Transverse colon (tissue), 4 donors: ENCODE measurements around the gene CPA2. TPM values are rescaled to one million over a fixed set of nuclear protein-coding genes. Genes with fewer than 3 reads are reported as not detected.
"Not testable (repeated sequence)": the region's sequence is repeated elsewhere in the genome, so short reads cannot be mapped to it uniquely, and the experiment has no call there.

Experiments used
- DNase-seq: peaks from one replicate; pipeline ENCODE4 v3.0.0-alpha.2; 2019
- H3K27ac ChIP-seq, 4 donors: fragments of 200-600 bp; sonication (generic); 2 replicates each; pipeline ENCODE4 v1.5.1; 2016 to 2018; ENCODE audit warnings: inconsistent platforms in 4 of 4
- H3K27me3 ChIP-seq: fragments of 200-600 bp; sonication (generic); 2 replicates; pipeline ENCODE4 v1.5.1; 2017; ENCODE audit warnings: inconsistent platforms
- H3K36me3 ChIP-seq, 4 donors: fragments of 200-600 bp; sonication (generic); 2 replicates each; pipeline ENCODE4 v1.5.1; 2017 to 2019; ENCODE audit warnings: inconsistent platforms in 4 of 4
- H3K4me1 ChIP-seq, 4 donors: fragments of 200-600 bp; sonication (generic); 2 replicates each; pipeline ENCODE4 v1.5.1; 2017 to 2020; ENCODE audit warnings: inconsistent platforms in 4 of 4
- H3K4me3 ChIP-seq, 4 donors: fragments of 200-600 bp; sonication (generic); 1 replicate in 1 of 4; 2 replicates in 3 of 4; pipeline versions ENCODE4 v1.5.1 to v1.6.1; 2017 to 2019; ENCODE audit warnings: inconsistent platforms in 4 of 4
- H3K9me3 ChIP-seq, 2 donors: fragments of 200-600 bp; sonication (generic); 2 replicates each; pipeline ENCODE4 v1.5.1; 2017 to 2019; ENCODE audit warnings: inconsistent platforms in 2 of 2
- EP300 ChIP-seq: sonication (generic); formaldehyde crosslinking; IDR thresholded peaks from one replicate; pipeline ENCODE4 v1.6.1; 2017; ENCODE audit warnings: antibody characterized with exemption, low read depth
- POLR2A ChIP-seq: fragments of 450-650 bp; IDR thresholded peaks from one replicate; pipeline ENCODE4 v1.6.1; 2016; ENCODE audit warnings: antibody characterized with exemption, mild to moderate bottlenecking, moderate library complexity
- POLR2AphosphoS5 ChIP-seq, 3 donors: sonication (generic); formaldehyde crosslinking; IDR thresholded peaks; one replicate each; pipeline ENCODE4 v1.6.1; 2016; ENCODE audit warnings: antibody characterized with exemption in 3 of 3
- WGBS, 2 donors: methylation state at CpG; one replicate each; pipeline ENCODE4 v1.1.5; 2018; ENCODE audit warnings: low coverage in 1 of 2; 5-methylcytosine and 5-hydroxymethylcytosine counted together
- in situ Hi-C, 4 donors: fragments of 200-750 bp; cut with MboI; loops; one replicate each; pipeline versions ENCODE4 v1.15.0 to v1.15.1; 2017; ENCODE audit warnings: low sequenced_read_pairs in 3 of 4, low pct_ligation_motif_present in 1 of 4, low pct_unique_long_range_greater_than_20kb in 1 of 4
- intact Hi-C: fragments of 100-400 bp; cut with DNase I; formaldehyde crosslinking; loops from one replicate; pipeline ENCODE4 v1.15.1; 2023; ENCODE audit warnings: low total_unique reads
- total RNA-seq, 4 donors: library from RNA; depleted of rRNA; stranded (reverse); fragments of >200 nt; gene quantifications; one replicate each; pipeline ENCODE4 v1.1.0, GENCODE V29; 2016
- TF ChIP-seq, protein P1 (sequence below), 5 experiments: fragments of 200-600 bp in 3 of 5; fragments of 450-650 bp in 2 of 5; sonication (generic) in 3 of 5; IDR thresholded peaks; 1 replicate in 2 of 5; 2 replicates in 3 of 5; pipeline ENCODE4 v1.5.1; 2016 to 2017; ENCODE audit warnings: antibody characterized with exemption in 5 of 5, inconsistent platforms in 3 of 5, mild to moderate bottlenecking in 2 of 5, moderate library complexity in 1 of 5

CPA2 gene
- total RNA-seq, 4 donors from 2014 or later = 0.48 to 1.6 TPM; not detected in 2

DNA sequence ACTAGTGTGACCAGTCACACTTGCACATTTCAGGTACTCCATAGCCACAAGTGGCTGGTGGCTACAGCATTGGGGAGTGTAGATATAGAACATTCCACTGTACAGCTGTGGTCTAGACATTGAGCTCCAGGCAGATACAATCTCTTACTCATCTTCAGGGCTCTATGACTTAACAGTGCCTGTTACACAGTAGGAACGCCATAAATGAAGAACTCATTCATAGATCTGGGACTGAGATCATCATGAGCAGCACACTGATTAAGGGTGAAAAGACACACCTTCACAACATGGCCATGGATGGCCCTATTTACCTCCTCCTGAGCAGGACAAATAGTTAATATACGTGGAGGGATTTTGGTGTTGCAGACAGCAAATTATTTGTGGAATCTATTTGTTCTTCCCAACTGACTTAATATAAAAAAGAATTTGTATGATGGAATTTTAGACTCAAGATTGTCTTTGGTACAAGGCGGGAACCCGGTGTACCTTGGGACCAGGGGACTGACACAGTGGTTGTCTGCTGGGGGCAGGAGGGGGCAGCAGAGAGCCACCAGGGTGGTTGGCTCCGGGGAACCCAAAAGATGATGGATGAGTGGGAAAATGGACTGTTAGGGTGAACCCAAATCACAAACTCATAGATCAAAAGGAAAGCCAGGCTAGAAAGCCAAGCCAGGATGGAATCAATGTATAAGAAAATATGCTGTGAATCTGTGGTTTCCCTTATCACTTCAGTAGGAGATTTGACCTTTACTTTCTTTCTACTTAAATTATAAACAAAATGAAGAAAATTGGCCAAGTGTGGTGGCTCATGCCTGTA is 24.3 kb upstream of the CPA2 start:
- 18 to 26% methylated on average over 5 of the region's 5 CpGs for WGBS, 2 donors

DNA sequence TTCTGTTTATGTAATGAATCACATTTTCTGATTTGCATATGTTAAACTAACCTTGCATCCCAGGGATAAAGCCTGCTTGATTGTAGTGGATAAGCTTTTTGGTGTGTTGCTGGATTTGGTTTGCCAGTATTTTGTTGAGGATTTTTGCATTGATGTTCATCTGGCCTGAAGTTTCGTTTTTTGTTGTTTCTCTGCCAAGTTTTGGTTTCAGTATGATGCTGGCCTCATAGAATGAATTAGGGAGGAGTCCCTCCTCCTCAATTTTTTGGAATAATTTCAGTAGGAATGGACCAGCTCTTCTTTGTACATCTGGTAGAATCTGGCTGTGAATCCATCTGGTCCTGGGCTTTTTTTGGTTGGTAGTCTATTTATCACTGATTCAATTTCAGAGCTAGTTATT is 23.2 kb upstream of the CPA2 start:
- WGBS, 2 donors = 17% methylated on average over 1 of the region's 1 CpG; no CpG with 5 or more reads in 1 of the 2 donors
- not testable (repeated sequence) for DNase-seq

More for the DNA sequence above, 24.3 kb upstream of the CPA2 start:
- no peaks in the 10 kb centered on the region for H3K9me3 ChIP-seq
- H3K4me1 ChIP-seq = peaks cover 0 to 4% (median 0%) of the 10 kb centered on the region in 4 donors
- in situ Hi-C loops (loop anchor here in 2 of 4 donors (25.0 kb wide), 1 partner anchor 470 kb away; no protein-coding TSS in a partner anchor), intact Hi-C loops (no loop called here)
- peak; percentile 59 for DNase-seq
- no peaks in the 10 kb centered on the region for H3K27me3 ChIP-seq
- no peak for TF ChIP-seq EP300
- TF ChIP-seq, protein P1, sequence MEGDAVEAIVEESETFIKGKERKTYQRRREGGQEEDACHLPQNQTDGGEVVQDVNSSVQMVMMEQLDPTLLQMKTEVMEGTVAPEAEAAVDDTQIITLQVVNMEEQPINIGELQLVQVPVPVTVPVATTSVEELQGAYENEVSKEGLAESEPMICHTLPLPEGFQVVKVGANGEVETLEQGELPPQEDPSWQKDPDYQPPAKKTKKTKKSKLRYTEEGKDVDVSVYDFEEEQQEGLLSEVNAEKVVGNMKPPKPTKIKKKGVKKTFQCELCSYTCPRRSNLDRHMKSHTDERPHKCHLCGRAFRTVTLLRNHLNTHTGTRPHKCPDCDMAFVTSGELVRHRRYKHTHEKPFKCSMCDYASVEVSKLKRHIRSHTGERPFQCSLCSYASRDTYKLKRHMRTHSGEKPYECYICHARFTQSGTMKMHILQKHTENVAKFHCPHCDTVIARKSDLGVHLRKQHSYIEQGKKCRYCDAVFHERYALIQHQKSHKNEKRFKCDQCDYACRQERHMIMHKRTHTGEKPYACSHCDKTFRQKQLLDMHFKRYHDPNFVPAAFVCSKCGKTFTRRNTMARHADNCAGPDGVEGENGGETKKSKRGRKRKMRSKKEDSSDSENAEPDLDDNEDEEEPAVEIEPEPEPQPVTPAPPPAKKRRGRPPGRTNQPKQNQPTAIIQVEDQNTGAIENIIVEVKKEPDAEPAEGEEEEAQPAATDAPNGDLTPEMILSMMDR (IDR thresholded peaks at IDR 0.05) = peak; percentile 76 to 83 (median 78)
- no peak overlapping the region for H3K27ac ChIP-seq
- no peak overlapping the region for H3K4me3 ChIP-seq
- H3K36me3 ChIP-seq = no peaks in the 10 kb centered on the region

DNA sequence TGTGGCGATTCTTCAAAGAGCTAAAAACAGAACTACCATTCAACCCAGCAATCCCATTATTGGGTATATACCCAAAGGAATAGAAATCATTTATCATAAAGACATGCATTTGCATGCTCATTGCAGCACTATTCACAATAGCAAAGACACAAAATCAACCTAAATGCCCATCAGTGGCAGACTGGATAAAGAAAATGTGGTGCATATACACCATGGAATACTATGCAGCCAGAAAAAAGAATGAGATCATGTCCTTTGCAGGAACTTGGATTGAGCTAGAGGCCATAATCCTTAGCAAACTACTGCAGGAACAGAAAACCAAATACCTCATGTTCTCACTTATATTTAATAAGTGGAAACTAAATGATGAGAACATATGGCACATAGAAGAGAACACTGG is 20.2 kb upstream of the CPA2 start:
- H3K4me1 ChIP-seq, H3K9me3 ChIP-seq, DNase-seq, H3K4me3 ChIP-seq, H3K27me3 ChIP-seq, H3K27ac ChIP-seq, H3K36me3 ChIP-seq: not testable (repeated sequence)
- in situ Hi-C loops (loop anchor here in 2 of 4 donors (25.0 kb wide), 1 partner anchor 466 kb away; no protein-coding TSS in a partner anchor), intact Hi-C loops (loop anchor here (2.0 kb wide), 1 partner anchor 78 kb away; no protein-coding TSS in a partner anchor)
- WGBS, 2 donors = 79 to 100% methylated on average over 1 of the region's 1 CpG

More for the DNA sequence above, 23.2 kb upstream of the CPA2 start:
- H3K4me3 ChIP-seq, H3K4me1 ChIP-seq, H3K27me3 ChIP-seq, H3K9me3 ChIP-seq, H3K36me3 ChIP-seq, intact Hi-C loops, H3K27ac ChIP-seq: not testable (repeated sequence)
- in situ Hi-C loops = loop anchor here in 2 of 4 donors (25.0 kb wide), 1 partner anchor 469 kb away; no protein-coding TSS in a partner anchor

DNA sequence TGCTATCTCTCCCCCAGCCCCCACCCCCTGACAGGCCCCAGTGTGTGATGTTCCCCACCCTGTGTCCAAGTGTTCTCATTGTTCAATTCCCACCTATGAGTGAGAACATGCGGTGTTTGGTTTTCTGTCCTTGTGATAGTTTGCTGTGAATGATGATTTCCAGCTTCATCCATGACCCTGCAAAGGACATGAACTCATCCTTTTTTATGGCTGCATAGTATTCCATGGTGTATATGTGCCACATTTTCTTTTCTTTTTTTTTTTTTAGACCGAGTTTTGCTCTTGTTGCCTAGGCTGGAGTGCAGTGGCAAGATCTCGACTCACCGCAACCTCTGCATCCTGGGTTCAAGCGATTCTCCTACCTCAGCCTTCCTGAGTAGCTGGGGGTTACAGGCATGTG is 17.8 kb upstream of the CPA2 start:
- H3K4me3 ChIP-seq, intact Hi-C loops, H3K9me3 ChIP-seq, H3K27me3 ChIP-seq, H3K36me3 ChIP-seq, DNase-seq, H3K4me1 ChIP-seq, H3K27ac ChIP-seq: not testable (repeated sequence)
- in situ Hi-C loops = loop anchor here in 2 of 4 donors (25.0 kb wide), 1 partner anchor 463 kb away; no protein-coding TSS in a partner anchor
- 87 to 100% methylated on average over 5 of the region's 5 CpGs for WGBS, 2 donors

DNA sequence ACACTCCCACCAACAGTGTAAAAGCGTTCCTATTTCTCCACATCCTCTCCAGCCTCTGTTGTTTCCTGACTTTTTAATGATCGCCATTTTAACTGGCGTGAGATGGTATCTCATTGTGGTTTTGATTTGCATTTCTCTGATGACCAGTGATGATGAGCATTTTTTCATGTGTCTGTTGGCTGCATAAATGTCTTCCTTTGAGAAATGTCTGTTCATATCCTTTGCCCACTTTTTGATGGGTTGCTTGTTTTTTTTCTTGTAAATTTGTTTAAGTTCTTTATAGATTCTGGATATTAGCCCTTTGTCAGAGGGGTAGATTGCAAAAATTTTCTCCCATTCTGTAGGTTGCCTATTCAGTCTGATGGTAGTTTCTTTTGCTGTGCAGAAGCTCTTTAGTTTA is 17.0 kb upstream of the CPA2 start:
- H3K27ac ChIP-seq, H3K4me3 ChIP-seq, H3K4me1 ChIP-seq, H3K27me3 ChIP-seq, DNase-seq, intact Hi-C loops, H3K9me3 ChIP-seq, H3K36me3 ChIP-seq: not testable (repeated sequence)
- 90 to 100% methylated on average over 2 to 3 of the region's 3 CpGs for WGBS, 2 donors
- in situ Hi-C loops = loop anchor here in 2 of 4 donors (25.0 kb wide), 1 partner anchor 463 kb away; no protein-coding TSS in a partner anchor

DNA sequence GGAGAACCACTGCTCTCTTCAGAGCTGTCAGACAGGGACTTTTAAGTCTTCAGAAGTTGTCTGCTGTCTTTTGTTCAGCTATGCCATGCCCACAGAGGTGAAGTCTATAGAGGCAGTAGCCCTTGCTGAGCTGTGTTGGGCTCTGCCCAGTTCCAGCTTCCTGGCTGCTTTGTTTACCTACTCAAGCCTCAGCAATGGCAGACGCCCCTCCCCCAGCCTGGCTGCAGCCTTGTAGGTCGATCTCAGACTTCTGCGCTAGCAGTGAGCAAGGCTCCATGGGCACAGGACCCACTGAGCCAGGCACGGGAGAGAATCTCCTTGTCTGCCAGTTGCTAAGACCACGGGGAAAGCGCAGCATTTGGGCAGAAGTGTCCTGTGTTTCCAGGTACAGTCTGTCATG is 12.1 kb upstream of the CPA2 start:
- Histone ChIP-seq H3K27me3 (no peaks in the 10 kb centered on the region), H3K27ac (no peak overlapping the region), H3K36me3 (no peaks in the 10 kb centered on the region), H3K4me1 (no peaks in the 10 kb centered on the region), H3K4me3 (no peak overlapping the region), H3K9me3 (peaks cover 11 to 26% of the 10 kb centered on the region in 2 donors)
- TF ChIP-seq POLR2AphosphoS5 (IDR thresholded peaks at IDR 0.05) (no peak), POLR2A (no peak), EP300 (no peak)
- DNase-seq = no peak
- in situ Hi-C loops (no loop called here), intact Hi-C loops (no loop called here)
- WGBS, 2 donors = 85% methylated on average over 6 of the region's 6 CpGs; no CpG with 5 or more reads in 1 of the 2 donors
